Panc1 (cell line): ENCODE measurements around the gene JAK2.

ENCODE experiments used
- CTCF ChIP-seq: fragments of 450-650 bp; IDR thresholded peaks from 2 replicates; pipeline ENCODE4 v1.5.1; 2017; ENCODE audit warnings: mild to moderate bottlenecking
- POLR2AphosphoS5 ChIP-seq: IDR thresholded peaks from 2 replicates; pipeline ENCODE4 v1.6.1; 2012; ENCODE audit warnings: mild to moderate bottlenecking, low read depth, low read length, moderate library complexity
- REST ChIP-seq, 2 experiments: IDR thresholded peaks; 2 replicates each; pipeline ENCODE4 v1.6.1; 2011 to 2012; ENCODE audit warnings: low read depth in 2 of 2, control low read depth in 1 of 2, low read length in 1 of 2, mild to moderate bottlenecking in 1 of 2, moderate library complexity in 1 of 2; ENCODE audit not compliant: insufficient read depth in 1 of 2
- SIN3A ChIP-seq: IDR thresholded peaks from 2 replicates; pipeline ENCODE4 v1.6.1; 2012; ENCODE audit warnings: low read depth, mild to moderate bottlenecking, low read length, moderate library complexity, borderline replicate concordance; ENCODE audit not compliant: insufficient read depth
- TCF7L2 ChIP-seq: IDR thresholded peaks from 2 replicates; pipeline ENCODE4 v1.6.1; 2011; ENCODE audit warnings: mild to moderate bottlenecking, low read depth, low read length, inconsistent platforms

DNA sequence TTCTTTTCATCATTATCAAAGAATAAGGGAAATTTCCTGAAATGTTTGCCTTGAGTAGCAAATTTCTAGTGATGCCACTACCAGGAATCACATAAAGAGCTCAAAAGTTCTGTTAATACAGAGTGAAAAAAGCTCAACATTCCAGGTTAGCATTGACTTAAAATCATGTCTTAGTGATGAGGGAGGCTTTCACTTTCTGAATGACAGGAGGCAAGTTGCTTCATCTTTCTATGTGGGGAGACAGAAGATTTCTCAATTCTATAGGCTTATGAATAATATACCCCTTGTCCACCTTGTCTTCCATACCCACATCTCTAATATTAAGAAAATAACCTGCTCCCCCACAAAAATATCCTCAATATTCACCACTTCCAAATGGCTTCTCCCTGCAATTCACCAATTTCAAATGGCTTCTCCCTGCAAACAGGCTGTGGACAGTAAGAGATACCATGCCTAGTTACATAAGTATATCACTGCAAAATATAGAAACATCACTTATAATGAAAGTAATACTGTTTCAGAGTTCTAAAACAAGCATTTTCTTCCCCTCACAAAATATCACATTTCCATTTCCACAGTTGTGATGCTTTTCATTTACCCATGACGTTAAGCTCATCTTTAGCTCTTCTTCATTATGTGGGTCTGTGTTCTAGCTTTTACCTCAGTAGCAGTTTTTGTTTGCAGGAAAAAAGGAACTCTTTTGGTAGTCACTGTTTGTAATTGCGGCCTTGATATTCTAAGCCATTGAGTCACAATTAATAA lies 2.2 kb upstream of the JAK2 start:
- TF ChIP-seq CTCF (no peak), SIN3A (no peak), POLR2AphosphoS5 (no peak), REST (IDR thresholded peaks at IDR 0.05; ENCODE audit: insufficient read depth in 1 of 2, low read depth in 2 of 2, low read length in 1 of 2) (no peak), TCF7L2 (no peak)
